Hepatocyte (in vitro differentiated cells): Measurements from ENCODE around the gene POLR1H. TPM values are rescaled to one million over a fixed set of nuclear protein-coding genes. Genes with fewer than 3 reads are reported as not detected.

Source experiments
- DNase-seq: peaks from one replicate; pipeline ENCODE4 v3.0.0-alpha.2; 2016; ENCODE audit warnings: low spot score
- H2AFZ ChIP-seq: fragments of 200-600 bp; sonication (generic); 2 replicates; pipeline ENCODE4 v1.6.0; 2016; ENCODE audit warnings: antibody characterized with exemption, mild to moderate bottlenecking
- H3K27ac ChIP-seq: fragments of 200-600 bp; sonication (generic); 2 replicates; pipeline ENCODE4 v1.5.1; 2016; ENCODE audit warnings: mild to moderate bottlenecking
- H3K27me3 ChIP-seq: fragments of 200-600 bp; sonication (generic); 2 replicates; pipeline ENCODE4 v1.6.1; 2016
- H3K36me3 ChIP-seq: fragments of 200-600 bp; sonication (generic); replicated peaks from 2 replicates; pipeline ENCODE4 v1.5.1; 2016; ENCODE audit warnings: low read depth; ENCODE audit not compliant: insufficient read depth
- H3K4me1 ChIP-seq: fragments of 200-600 bp; sonication (generic); 2 replicates; pipeline ENCODE4 v1.5.1; 2016; ENCODE audit warnings: mild to moderate bottlenecking, moderate library complexity; ENCODE audit not compliant: insufficient read depth
- H3K4me2 ChIP-seq: fragments of 200-600 bp; sonication (generic); 2 replicates; pipeline ENCODE4 v1.6.0; 2016
- H3K4me3 ChIP-seq: fragments of 200-600 bp; sonication (generic); 2 replicates; pipeline ENCODE4 v1.5.1; 2016; ENCODE audit warnings: mild to moderate bottlenecking
- H3K79me2 ChIP-seq: fragments of 200-600 bp; sonication (generic); 2 replicates; pipeline ENCODE4 v1.6.0; 2017; ENCODE audit warnings: mild to moderate bottlenecking
- H3K9me2 ChIP-seq: fragments of 200-600 bp; sonication (generic); replicated peaks from 2 replicates; pipeline ENCODE4 v1.6.0; 2017; ENCODE audit warnings: mild to moderate bottlenecking; ENCODE audit not compliant: insufficient read depth
- H3K9me3 ChIP-seq: fragments of 200-600 bp; sonication (generic); 2 replicates; pipeline ENCODE4 v1.5.1; 2016; ENCODE audit warnings: low read depth, mild to moderate bottlenecking
- H4K20me1 ChIP-seq: fragments of 200-600 bp; sonication (generic); 2 replicates; pipeline ENCODE4 v1.6.0; 2016; ENCODE audit warnings: mild to moderate bottlenecking; ENCODE audit not compliant: insufficient read depth, poor library complexity, severe bottlenecking
- CTCF ChIP-seq: fragments of 200-600 bp; sonication (generic); IDR thresholded peaks from 2 replicates; pipeline ENCODE4 v1.5.1; 2016; ENCODE audit warnings: antibody characterized with exemption, mild to moderate bottlenecking; ENCODE audit not compliant: poor library complexity
- EZH2 ChIP-seq: fragments of 200-600 bp; sonication (generic); IDR thresholded peaks from 2 replicates; pipeline ENCODE4 v1.6.1; 2016; ENCODE audit warnings: antibody characterized with exemption, mild to moderate bottlenecking, borderline replicate concordance
- EZH2phosphoT487 ChIP-seq: fragments of 200-600 bp; sonication (generic); IDR thresholded peaks from one replicate; pipeline ENCODE4 v1.6.1; 2018; ENCODE audit warnings: antibody characterized with exemption, mild to moderate bottlenecking, low read depth, moderate library complexity; ENCODE audit not compliant: unreplicated experiment, severe bottlenecking
- WGBS: methylation state at CpG from one replicate; pipeline ENCODE4 v1.1.6; 2016; ENCODE audit warnings: low lambda C conversion rate; ENCODE audit errors: missing lambda C conversion rate; 5-methylcytosine and 5-hydroxymethylcytosine counted together
- polyA plus RNA-seq: library from polyadenylated mRNA; unstranded; fragments of >200 nt; fragmentation: Nextera tagmentation; extraction: Ambion mirVana; gene quantifications from 2 replicates; pipeline ENCODE4 v1.2.1, GENCODE V29; 2016
- total RNA-seq: library from RNA; depleted of rRNA; stranded (reverse); fragments of >200 nt; gene quantifications from 2 replicates; pipeline ENCODE4 v1.2.3, GENCODE V29; 2014

Gene POLR1H
- total and polyA plus RNA-seq, 2 experiments from 2014 or later: 21.3 to 34.8 TPM

DNA sequence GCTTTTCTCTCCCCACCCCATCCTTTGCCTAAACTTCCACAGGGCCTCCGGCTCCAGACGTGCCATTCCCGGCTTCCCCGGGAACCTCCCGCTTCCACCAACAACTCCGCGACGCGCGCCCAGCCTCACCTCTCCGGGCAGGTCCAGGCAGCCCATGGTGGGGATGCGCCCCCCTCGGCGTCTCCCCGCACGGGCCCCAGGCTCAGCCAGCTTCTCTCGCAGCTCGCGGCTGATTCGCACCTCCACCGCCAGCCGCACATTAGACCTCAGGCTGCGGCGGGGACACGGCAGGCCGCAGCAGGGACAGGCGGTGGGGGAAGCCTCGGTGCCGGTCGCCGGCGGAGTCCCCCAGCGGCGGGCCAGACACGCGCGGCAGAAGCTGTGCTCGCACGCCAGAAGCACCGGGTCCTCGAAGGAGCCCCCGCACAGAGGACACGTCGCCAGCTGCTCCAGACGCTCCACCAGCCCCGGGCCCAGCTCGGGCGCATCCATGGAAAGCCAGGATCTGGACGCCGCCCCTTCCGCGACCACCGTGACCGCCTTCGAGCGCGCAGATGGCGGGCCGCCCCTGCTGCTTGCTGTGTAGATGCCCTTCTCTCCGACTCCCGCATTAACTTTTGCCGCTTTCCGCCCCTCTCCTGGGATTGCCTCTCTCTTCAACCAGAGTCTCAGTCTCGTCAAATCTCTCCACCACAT lies 14.2 kb downstream of the POLR1H start, which contains the start of gene RNF39:
RNF39 (minus strand) TSS at position 676 of the 696 bp plus-strand sequence; CDS start at position 492, 184 bp downstream.
- peaks cover 31% of the 10 kb centered on the region for H3K4me1 ChIP-seq
- peak within 1 kb of the TSS; percentile 57 for H3K27ac ChIP-seq
- DNase-seq: peak; percentile 23
- no peaks in the 10 kb centered on the region for H4K20me1 ChIP-seq
- H3K9me3 ChIP-seq: no peaks in the 10 kb centered on the region
- peak within 1 kb of the TSS; percentile 92 for H3K4me2 ChIP-seq
- WGBS: 2% methylated on average over 62 of the region's 64 CpGs
- H2AFZ ChIP-seq: peak within 1 kb of the TSS; percentile 46
- peaks cover 96% of the 10 kb centered on the region for H3K27me3 ChIP-seq
- H3K79me2 ChIP-seq: no peaks in the 10 kb centered on the region
- H3K9me2 ChIP-seq: no peaks in the 10 kb centered on the region
- peak within 1 kb of the TSS; percentile 36 for H3K4me3 ChIP-seq
- no peaks in the 10 kb centered on the region for H3K36me3 ChIP-seq
- peak; percentile 93 for TF ChIP-seq EZH2
- no peak for TF ChIP-seq CTCF
- peak; percentile 7 for TF ChIP-seq EZH2phosphoT487

- H3K4me3 ChIP-seq: peak overlapping the region; percentile 36
- peak; percentile 58 for DNase-seq
- WGBS: 46% methylated on average over 16 of the region's 22 CpGs
These were observed 15.0 kb downstream of the POLR1H start for GRCh38 chr6:30075790-30076732.

DNA sequence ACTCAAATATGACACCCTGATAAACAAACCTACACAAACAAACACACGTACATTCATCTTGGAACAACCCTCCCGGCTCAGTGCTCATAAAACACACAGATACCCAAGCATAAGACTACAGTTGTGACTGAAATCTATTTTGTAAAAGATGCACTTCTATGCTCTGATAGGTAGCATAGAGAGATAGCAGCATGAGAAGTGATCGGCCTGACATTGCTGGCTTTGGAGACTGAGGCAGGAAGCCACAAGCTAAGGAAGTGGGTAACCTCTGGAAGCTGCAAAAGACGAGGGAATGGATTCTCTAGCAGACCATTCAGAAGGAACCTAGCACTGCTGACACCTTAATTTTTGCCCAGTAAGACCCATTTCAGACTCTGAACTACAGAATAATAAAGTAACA lies 16.2 kb downstream of the POLR1H start:
- Histone ChIP-seq H3K4me1 (peaks cover 26% of the 10 kb centered on the region), H3K9me3 (no peaks in the 10 kb centered on the region), H3K4me3 (no peak overlapping the region), H3K27ac (no peak overlapping the region), H2AFZ (no peak overlapping the region), H3K36me3 (no peaks in the 10 kb centered on the region), H3K4me2 (no peak overlapping the region), H3K27me3 (peaks cover 76% of the 10 kb centered on the region), H3K9me2 (no peaks in the 10 kb centered on the region), H3K79me2 (no peaks in the 10 kb centered on the region), H4K20me1 (no peaks in the 10 kb centered on the region)
- TF ChIP-seq EZH2phosphoT487: no peak
- no peak for TF ChIP-seq EZH2
- no peak for TF ChIP-seq CTCF
- 77% methylated on average over 4 of the region's 4 CpGs for WGBS
- DNase-seq: no peak

More at GRCh38 chr6:30075790-30076732, 15.0 kb downstream of the POLR1H start:
- peak overlapping the region; percentile 92 for H3K4me2 ChIP-seq
- H3K27ac ChIP-seq: peak overlapping the region; percentile 57
- H4K20me1 ChIP-seq: no peaks in the 10 kb centered on the region
- no peaks in the 10 kb centered on the region for H3K79me2 ChIP-seq
- peaks cover 31% of the 10 kb centered on the region for H3K4me1 ChIP-seq
- no peaks in the 10 kb centered on the region for H3K9me2 ChIP-seq
- H3K27me3 ChIP-seq: peaks cover 88% of the 10 kb centered on the region
- H2AFZ ChIP-seq: peak overlapping the region; percentile 46
- H3K9me3 ChIP-seq: no peaks in the 10 kb centered on the region
- no peaks in the 10 kb centered on the region for H3K36me3 ChIP-seq
- peak; percentile 47 for TF ChIP-seq CTCF
- no peak for TF ChIP-seq EZH2phosphoT487
